Measurements from ENCODE around the gene ANKFN1. TPM values are rescaled to one million over a fixed set of nuclear protein-coding genes. Genes with fewer than 3 reads are reported as not detected.

The ANKFN1 gene
- total and polyA plus RNA-seq, 2 experiments from 2014 or later = 0.21 TPM; not detected in 1

DNA sequence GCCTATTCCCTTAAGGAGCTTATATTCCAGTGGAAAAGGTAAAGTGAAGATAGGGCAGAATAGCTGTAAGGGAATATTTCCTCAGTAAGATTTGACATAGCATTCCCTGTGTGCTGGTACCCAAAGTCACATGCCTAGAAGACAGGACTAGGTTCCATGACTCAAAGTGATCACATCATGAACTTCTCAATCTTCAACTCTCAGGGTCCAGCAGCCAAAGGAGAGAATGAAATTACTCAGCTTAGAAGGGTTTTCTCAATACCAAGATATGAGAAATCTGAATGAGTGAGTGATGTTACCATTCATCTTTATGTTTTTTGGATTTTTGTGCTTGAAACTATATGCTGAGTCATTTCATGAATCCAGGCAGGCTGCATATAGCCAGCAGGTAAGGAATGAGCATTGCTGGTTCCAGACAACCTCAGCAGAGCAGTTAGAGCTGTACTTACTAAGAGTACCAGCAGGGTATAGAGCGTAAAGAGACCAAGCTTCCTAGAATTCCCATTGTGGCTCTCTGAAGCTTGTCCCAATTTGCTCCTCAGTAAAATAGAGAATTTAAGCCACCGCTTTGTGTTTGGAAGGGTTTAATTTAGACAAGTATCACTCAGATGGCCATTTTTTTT, 91.1 kb downstream of the ANKFN1 start:
- Histone ChIP-seq H3K27ac (no peak overlapping the region), H3K27me3 (no peaks in the 10 kb centered on the region), H3K36me3 (no peaks in the 10 kb centered on the region), H3K4me3 (no peak overlapping the region), H3K4me1 (ENCODE audit: low read depth) (no peaks in the 10 kb centered on the region), H3K9me3 (ENCODE audit: low read depth) (no peaks in the 10 kb centered on the region)
- DNase-seq (ENCODE audit: low read depth in 1 of 2, low spot score in 1 of 2) = no peak
- TF ChIP-seq, protein P1, sequence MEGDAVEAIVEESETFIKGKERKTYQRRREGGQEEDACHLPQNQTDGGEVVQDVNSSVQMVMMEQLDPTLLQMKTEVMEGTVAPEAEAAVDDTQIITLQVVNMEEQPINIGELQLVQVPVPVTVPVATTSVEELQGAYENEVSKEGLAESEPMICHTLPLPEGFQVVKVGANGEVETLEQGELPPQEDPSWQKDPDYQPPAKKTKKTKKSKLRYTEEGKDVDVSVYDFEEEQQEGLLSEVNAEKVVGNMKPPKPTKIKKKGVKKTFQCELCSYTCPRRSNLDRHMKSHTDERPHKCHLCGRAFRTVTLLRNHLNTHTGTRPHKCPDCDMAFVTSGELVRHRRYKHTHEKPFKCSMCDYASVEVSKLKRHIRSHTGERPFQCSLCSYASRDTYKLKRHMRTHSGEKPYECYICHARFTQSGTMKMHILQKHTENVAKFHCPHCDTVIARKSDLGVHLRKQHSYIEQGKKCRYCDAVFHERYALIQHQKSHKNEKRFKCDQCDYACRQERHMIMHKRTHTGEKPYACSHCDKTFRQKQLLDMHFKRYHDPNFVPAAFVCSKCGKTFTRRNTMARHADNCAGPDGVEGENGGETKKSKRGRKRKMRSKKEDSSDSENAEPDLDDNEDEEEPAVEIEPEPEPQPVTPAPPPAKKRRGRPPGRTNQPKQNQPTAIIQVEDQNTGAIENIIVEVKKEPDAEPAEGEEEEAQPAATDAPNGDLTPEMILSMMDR (IDR thresholded peaks at IDR 0.05; ENCODE audit: low read depth, low read length) = no peak

GRCh38 chr17:56247816-56248215, 94.5 kb downstream of the ANKFN1 start:
- H3K27me3 ChIP-seq = peaks cover 2% of the 10 kb centered on the region
- H3K4me3 ChIP-seq = no peak overlapping the region
- no peaks in the 10 kb centered on the region for H3K9me3 ChIP-seq (ENCODE audit: low read depth)
- H3K27ac ChIP-seq = no peak overlapping the region
- TF ChIP-seq, protein P1 (IDR thresholded peaks at IDR 0.05; ENCODE audit: low read depth, low read length) = no peak
- H3K36me3 ChIP-seq = no peaks in the 10 kb centered on the region
- H3K4me1 ChIP-seq (ENCODE audit: low read depth) = no peaks in the 10 kb centered on the region
- DNase-seq (ENCODE audit: low read depth in 1 of 2, low spot score in 1 of 2) = no peak

GRCh38 chr17:56257075-56257474, 103.8 kb downstream of the ANKFN1 start:
- no peak for DNase-seq (ENCODE audit: low read depth in 1 of 2, low spot score in 1 of 2)

DNA sequence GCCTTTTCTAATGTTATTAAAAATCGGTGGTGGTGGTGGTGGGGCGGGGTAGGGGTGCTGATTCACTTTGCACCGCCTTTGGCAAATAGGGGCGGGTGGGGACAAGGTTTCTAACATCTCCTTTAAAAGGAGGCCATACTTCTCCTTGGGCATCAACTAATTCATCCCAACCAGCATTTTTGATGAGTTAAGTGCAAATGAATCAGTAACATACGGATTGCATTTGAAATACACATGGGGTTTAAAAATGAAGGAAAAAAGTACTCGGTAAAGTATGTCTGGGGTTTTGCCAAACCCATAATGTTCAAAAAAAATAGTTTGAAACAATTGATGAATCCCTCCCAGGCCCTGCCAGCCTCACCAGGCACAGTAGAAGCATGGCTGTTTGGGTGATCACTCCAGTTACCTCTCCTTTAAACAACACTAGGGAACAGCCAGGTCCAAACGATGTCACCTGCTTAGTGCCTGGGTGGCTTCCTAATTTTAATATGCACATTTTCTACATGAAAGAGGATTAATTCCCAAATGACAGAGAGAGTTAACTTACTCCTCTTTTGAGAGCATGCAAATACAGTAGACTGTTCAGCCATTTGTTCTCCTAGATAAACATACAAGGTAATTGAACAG, 107.2 kb downstream of the ANKFN1 start:
- no peak overlapping the region for H3K27ac ChIP-seq
- TF ChIP-seq, protein P1 (IDR thresholded peaks at IDR 0.05; ENCODE audit: low read depth, low read length) = no peak
- no peaks in the 10 kb centered on the region for H3K27me3 ChIP-seq
- H3K4me1 ChIP-seq (ENCODE audit: low read depth) = no peaks in the 10 kb centered on the region
- DNase-seq (ENCODE audit: low read depth in 1 of 2, low spot score in 1 of 2) = no peak
- H3K36me3 ChIP-seq = no peaks in the 10 kb centered on the region
- no peak overlapping the region for H3K4me3 ChIP-seq
- H3K9me3 ChIP-seq (ENCODE audit: low read depth) = no peaks in the 10 kb centered on the region

More at GRCh38 chr17:56257075-56257474, 103.8 kb downstream of the ANKFN1 start:
- Histone ChIP-seq H3K9me3 (ENCODE audit: low read depth) (no peaks in the 10 kb centered on the region), H3K27me3 (no peaks in the 10 kb centered on the region), H3K27ac (no peak overlapping the region), H3K4me3 (no peak overlapping the region), H3K36me3 (no peaks in the 10 kb centered on the region), H3K4me1 (ENCODE audit: low read depth) (no peaks in the 10 kb centered on the region)
- TF ChIP-seq, protein P1 (IDR thresholded peaks at IDR 0.05; ENCODE audit: low read depth, low read length) = no peak

- H3K36me3 ChIP-seq = no peaks in the 10 kb centered on the region
- no peaks in the 10 kb centered on the region for H3K9me3 ChIP-seq (ENCODE audit: low read depth)
- H3K27me3 ChIP-seq = no peaks in the 10 kb centered on the region
- H3K4me3 ChIP-seq = no peak overlapping the region
- DNase-seq (ENCODE audit: low read depth in 1 of 2, low spot score in 1 of 2) = no peak
- no peaks in the 10 kb centered on the region for H3K4me1 ChIP-seq (ENCODE audit: low read depth)
- TF ChIP-seq, protein P1 (IDR thresholded peaks at IDR 0.05; ENCODE audit: low read depth, low read length) = no peak
- H3K27ac ChIP-seq = no peak overlapping the region
These were observed 109.5 kb downstream of the ANKFN1 start for GRCh38 chr17:56262803-56263202.

All from cardiac muscle cell (in vitro differentiated cells and primary cell).